Ectodermal cell (in vitro differentiated cells): ENCODE measurements around the gene RBMS1. TPM values are rescaled to one million over a fixed set of nuclear protein-coding genes. Genes with fewer than 3 reads are reported as not detected.

Experiments
- H3K27ac ChIP-seq: 2 replicates; pipeline ENCODE4 v1.7.0; 2013; ENCODE audit warnings: mild to moderate bottlenecking, low read depth, low read length; ENCODE audit not compliant: insufficient read depth, poor library complexity, severe bottlenecking
- H3K27me3 ChIP-seq: 2 replicates; pipeline ENCODE4 v1.7.0; 2013; ENCODE audit warnings: mild to moderate bottlenecking, low read length; ENCODE audit not compliant: insufficient read depth, control insufficient read depth, poor library complexity, severe bottlenecking
- H3K36me3 ChIP-seq: one replicate; pipeline ENCODE4 v1.7.0; 2013; ENCODE audit warnings: low read length; ENCODE audit not compliant: control insufficient read depth, insufficient read depth
- H3K4me1 ChIP-seq: one replicate; pipeline ENCODE4 v1.7.0; 2013; ENCODE audit warnings: low read length; ENCODE audit not compliant: control insufficient read depth, insufficient read depth
- H3K4me3 ChIP-seq: 2 replicates; pipeline ENCODE4 v1.7.0; 2013; ENCODE audit warnings: low read depth, low read length, control low read depth; ENCODE audit not compliant: insufficient read depth
- H3K9me3 ChIP-seq: 2 replicates; pipeline ENCODE4 v1.7.0; 2013; ENCODE audit warnings: mild to moderate bottlenecking, low read length, moderate library complexity; ENCODE audit not compliant: control insufficient read depth
- WGBS, 2 experiments: methylation state at CpG; one replicate each; pipeline ENCODE4 v1.1.7; 2013; ENCODE audit warnings: missing lambda C conversion rate in 2 of 2; 5-methylcytosine and 5-hydroxymethylcytosine counted together
- polyA plus RNA-seq, 4 experiments: library from polyadenylated mRNA; stranded (reverse); fragments of 50-300 nt; gene quantifications; one replicate each; pipeline ENCODE4 v1.2.3, GENCODE V29; 2013

Gene RBMS1, protein sequence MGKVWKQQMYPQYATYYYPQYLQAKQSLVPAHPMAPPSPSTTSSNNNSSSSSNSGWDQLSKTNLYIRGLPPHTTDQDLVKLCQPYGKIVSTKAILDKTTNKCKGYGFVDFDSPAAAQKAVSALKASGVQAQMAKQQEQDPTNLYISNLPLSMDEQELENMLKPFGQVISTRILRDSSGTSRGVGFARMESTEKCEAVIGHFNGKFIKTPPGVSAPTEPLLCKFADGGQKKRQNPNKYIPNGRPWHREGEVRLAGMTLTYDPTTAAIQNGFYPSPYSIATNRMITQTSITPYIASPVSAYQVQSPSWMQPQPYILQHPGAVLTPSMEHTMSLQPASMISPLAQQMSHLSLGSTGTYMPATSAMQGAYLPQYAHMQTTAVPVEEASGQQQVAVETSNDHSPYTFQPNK
- polyA plus RNA-seq (2013, experiment 1 of 4) = 94.2 TPM
- polyA plus RNA-seq (2013, experiment 2 of 4) = 93.8 TPM
- 76.4 TPM for polyA plus RNA-seq (2013, experiment 3 of 4)
- 86.5 TPM for polyA plus RNA-seq (2013, experiment 4 of 4)

DNA sequence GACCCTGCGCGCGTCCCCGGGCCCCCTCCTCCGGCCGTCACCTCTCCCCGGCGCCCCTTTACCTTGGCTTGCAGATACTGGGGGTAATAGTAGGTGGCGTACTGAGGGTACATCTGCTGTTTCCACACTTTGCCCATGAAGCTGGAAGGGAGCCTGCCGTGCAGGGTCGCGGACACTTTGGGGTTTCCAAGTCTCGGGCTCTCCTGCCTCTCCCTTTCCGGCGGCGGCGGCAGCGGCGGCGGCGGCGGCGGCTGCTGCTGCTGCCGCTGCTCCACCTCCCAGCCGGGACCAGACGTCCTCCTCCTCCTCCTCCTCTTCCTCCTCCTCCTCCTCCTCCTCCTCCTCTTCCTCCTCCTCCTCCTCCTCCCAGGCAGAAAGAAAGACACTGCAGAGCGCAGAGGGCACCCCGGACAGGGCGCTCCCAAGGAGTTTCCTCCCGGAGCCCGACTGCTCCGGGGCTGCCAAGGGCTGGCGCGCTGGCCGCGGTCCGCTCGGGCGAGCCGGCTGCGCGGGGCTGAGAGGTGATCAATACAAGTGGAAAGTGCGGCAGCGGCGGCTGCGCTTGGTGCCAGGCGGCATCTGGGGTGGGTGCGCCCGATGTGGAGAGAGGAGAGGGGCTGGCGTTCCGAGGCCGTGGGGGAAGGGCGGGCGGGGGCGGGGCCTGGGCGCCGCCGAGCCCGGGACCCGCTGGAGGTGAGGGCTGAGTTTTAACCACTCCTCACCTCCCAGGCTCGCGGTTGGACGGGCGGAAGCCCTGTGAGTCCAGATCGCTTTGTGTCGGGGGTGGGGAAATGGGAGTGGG, at the start of gene RBMS1:
TSS of gene RBMS1 (minus strand) at position 581 of the 802 bp plus-strand sequence. CDS start at position 137, 444 bp downstream.
- Histone ChIP-seq H3K36me3 (no peaks in the 10 kb centered on the region), H3K27ac (peak within 1 kb of the TSS; percentile 68), H3K4me3 (peak within 1 kb of the TSS; percentile 71), H3K27me3 (peaks cover 6% of the 10 kb centered on the region), H3K4me1 (peaks cover 4% of the 10 kb centered on the region), H3K9me3 (no peaks in the 10 kb centered on the region)
- 0 to 1% methylated on average over 57 to 62 of the region's 66 CpGs for WGBS, 2 experiments

DNA sequence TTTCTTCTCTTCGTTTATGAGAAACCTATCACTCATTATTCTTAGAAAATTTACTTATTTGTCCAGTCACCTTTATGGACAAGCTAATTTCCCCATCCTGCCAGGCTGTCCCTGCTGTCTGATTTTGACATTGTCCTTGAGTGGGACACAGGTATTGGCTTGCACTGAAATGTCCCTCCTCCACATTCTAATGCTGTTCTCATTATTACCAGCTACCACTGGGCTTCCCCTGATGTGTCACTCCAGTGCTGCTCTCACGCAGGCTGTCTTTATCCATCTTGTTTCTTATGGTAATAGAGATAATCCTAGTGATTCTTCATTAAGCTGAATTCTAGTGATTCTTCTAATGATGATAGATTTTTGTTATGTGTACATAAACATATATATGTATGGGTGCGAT, 48.1 kb upstream of the RBMS1 start:
- Histone ChIP-seq H3K36me3 (no peaks in the 10 kb centered on the region), H3K9me3 (no peaks in the 10 kb centered on the region), H3K27ac (no peak overlapping the region), H3K27me3 (no peaks in the 10 kb centered on the region), H3K4me1 (no peaks in the 10 kb centered on the region), H3K4me3 (no peak overlapping the region)
- 75 to 91% methylated on average over 1 to 2 of the region's 3 CpGs for WGBS, 2 experiments

DNA sequence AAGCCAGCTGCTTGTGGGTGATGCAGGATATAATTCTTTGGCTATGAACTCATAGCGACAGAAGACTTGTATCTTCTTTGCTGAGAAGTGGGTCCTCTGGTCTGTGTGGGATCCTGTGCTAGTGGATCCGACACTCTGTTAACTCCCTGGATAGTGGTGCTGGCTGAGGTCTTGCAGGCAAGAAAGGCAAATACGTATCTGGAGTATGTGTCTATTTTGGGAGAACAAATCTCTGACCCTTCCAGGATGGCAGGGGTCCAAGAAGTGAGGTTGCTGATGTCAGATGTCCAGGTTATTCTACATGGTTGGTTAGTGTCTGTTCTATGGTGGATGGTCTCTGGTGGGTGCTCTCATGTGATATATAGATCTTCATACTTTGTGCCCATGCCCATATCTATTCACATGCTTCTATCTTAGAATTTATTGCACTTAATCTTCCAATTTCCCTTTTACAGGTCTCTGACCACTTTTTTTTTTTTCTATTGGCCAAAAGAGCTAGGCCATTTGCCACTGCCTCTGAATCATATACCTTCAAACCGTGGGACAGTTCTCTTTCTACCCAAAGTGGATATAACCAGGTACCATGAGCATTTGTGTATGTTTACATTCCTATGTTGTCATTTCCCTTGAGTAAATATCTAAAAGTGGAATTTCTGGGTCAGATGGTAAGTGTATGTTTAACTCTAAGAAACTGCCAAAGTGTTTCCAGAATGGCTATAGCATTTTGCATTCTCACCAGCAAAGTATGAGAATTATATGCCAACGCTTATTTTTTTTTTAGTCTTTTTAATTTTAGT, 45.1 kb upstream of the RBMS1 start:
- Histone ChIP-seq H3K4me3 (no peak overlapping the region), H3K27ac (no peak overlapping the region), H3K27me3 (no peaks in the 10 kb centered on the region), H3K9me3 (no peaks in the 10 kb centered on the region), H3K36me3 (no peaks in the 10 kb centered on the region), H3K4me1 (no peaks in the 10 kb centered on the region)
- 94 to 96% methylated on average over 4 of the region's 5 CpGs for WGBS, 2 experiments

DNA sequence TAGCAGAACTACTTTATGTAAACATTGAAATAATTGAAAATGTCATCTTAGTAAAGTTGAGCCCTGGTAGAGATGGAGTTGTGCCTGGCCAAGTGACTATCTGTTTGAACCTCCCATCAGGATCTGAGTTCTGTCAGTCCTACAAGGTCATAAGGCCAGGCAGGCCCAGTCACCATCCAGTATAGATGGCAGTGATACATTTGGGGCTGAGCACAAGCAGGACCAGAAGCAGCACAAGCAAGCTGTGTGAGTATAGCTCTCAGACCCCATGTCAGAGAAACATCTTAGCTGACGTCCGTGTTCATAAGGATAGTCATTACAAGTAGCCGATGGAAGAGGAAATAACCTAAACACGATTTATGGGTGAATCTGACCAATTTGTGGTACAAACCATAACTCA, 44.5 kb upstream of the RBMS1 start:
- H3K27me3 ChIP-seq = no peaks in the 10 kb centered on the region
- H3K4me3 ChIP-seq = no peak overlapping the region
- 95 to 96% methylated on average over 4 of the region's 4 CpGs for WGBS, 2 experiments

DNA sequence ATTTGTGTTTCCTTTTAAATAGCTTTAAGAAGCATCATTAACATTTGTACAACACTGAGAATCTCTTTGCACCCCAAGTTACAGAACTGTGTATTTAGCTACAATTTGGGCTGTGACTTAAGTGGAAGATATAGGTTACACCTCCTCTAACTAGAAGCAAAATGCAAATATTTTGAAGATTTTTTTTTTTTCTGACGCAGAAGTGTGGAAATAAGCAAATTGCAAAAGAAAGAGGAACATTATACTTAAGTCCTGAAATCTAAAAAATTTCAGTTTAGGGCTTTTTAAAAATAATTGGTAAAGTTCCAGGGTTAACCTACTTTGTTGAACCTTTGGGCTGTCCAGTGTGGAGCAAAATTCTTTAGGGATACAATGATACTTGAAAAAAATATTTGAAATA, 41.4 kb upstream of the RBMS1 start:
- H3K4me1 ChIP-seq = no peaks in the 10 kb centered on the region
- no peak overlapping the region for H3K27ac ChIP-seq
- 100% methylated on average over 1 of the region's 1 CpG; no CpG with 5 or more reads in 1 of the 2 experiments for WGBS, 2 experiments
- no peaks in the 10 kb centered on the region for H3K36me3 ChIP-seq
- H3K4me3 ChIP-seq = no peak overlapping the region
- H3K27me3 ChIP-seq = no peaks in the 10 kb centered on the region
- H3K9me3 ChIP-seq = no peaks in the 10 kb centered on the region

More for the DNA sequence above, 44.5 kb upstream of the RBMS1 start:
- Histone ChIP-seq H3K27ac (no peak overlapping the region), H3K4me1 (no peaks in the 10 kb centered on the region), H3K9me3 (no peaks in the 10 kb centered on the region), H3K36me3 (no peaks in the 10 kb centered on the region)

DNA sequence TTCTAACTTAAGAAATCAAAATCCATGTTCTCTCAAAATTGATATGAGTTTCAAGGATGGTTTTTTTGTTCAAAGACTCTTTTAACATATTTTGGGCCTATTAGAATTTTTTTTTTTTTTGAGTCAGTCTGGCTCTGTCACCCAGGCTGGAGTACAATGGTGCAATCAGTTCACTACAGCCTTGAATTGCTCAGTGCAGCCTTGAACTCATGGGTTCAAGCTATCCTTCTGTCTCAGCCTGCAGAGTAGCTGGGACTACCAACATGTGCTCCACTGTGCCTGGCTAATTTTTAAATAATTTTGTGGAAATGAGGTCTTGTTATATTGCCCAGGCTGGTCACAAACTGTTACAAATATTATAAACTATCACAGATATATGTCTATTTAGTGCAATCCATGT, 40.6 kb upstream of the RBMS1 start:
- Histone ChIP-seq H3K4me1 (no peaks in the 10 kb centered on the region), H3K27ac (no peak overlapping the region), H3K4me3 (no peak overlapping the region), H3K27me3 (no peaks in the 10 kb centered on the region), H3K36me3 (no peaks in the 10 kb centered on the region), H3K9me3 (no peaks in the 10 kb centered on the region)

DNA sequence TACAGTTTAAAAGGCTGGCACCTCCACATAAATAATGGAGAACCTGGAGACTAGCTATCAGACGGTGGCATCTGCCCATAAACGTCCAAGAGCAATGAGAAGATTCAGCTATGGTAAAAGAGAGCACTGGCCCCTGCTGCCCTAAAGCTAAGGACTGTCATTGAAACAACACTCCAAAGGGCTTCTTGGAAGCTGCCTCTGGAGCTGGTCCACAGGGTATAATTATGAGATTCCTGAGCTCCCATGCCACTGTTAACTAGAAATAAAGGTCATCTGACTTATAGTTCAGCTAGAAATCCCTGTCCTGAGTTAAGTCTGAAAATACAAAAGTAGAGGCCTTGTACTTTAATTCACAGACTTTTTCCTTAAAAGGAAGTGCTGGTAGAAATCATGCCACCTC, 39.9 kb upstream of the RBMS1 start:
- WGBS, 2 experiments = 88 to 90% methylated on average over 2 of the region's 2 CpGs
- no peaks in the 10 kb centered on the region for H3K36me3 ChIP-seq
- no peak overlapping the region for H3K27ac ChIP-seq
- H3K4me1 ChIP-seq = no peaks in the 10 kb centered on the region
- H3K4me3 ChIP-seq = no peak overlapping the region
- H3K9me3 ChIP-seq = no peaks in the 10 kb centered on the region
- no peaks in the 10 kb centered on the region for H3K27me3 ChIP-seq

DNA sequence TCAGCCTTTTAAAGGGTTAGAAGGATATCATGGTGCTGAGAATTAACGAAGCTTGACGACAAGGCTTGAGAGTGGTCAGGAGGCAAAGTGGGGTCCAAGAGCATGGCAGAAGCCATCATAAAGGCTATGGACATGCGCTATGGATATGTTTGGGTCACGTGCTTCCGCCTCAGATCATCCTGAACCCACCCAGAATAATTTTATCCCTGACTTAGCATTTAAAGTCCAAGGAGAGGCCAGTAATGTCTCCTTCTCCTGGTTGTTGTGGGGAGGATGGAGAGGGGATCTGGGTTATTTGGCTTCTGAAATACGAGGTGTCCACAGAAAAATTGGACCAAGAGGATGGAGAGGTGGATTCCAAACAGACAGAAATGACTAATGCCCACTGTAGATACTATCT, 38.8 kb upstream of the RBMS1 start:
- Histone ChIP-seq H3K9me3 (no peaks in the 10 kb centered on the region), H3K4me3 (no peak overlapping the region), H3K4me1 (no peaks in the 10 kb centered on the region), H3K36me3 (no peaks in the 10 kb centered on the region), H3K27me3 (no peaks in the 10 kb centered on the region), H3K27ac (no peak overlapping the region)
- WGBS, 2 experiments = 94 to 98% methylated on average over 5 to 6 of the region's 6 CpGs

DNA sequence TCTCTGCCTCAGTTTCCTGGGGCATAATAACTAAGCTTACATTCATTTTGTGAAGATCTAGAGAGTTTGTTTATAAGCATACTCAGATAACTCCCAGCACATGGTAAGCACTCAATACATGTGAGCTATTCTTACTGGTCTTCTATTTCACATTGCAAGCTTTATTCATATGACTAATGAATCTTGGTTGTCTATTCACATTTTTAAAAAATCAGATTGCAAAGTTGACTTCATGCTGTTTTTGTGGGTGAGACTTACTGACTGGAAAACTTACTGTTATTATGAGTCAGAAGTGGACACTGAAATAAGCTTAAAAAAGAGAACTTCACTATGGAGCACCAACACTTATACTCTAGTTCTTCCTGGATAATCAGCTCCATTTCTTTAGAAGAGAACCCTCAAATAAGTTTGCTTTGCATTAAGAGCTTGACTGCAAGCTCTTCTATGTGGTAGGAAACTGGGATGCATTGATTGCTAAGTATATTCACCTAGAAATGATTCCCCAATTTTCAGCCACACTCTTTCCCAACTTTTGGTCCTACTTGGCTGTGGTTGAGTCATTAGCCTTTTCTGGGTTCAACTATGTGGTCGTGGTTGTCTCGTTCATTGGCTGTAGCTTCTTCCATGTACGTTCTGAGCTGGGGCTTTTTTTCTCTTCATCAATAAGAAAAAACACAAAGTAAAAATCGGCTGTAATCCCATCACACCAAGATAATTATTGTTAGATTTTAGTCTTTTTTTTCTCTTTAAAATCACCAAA, 29.5 kb upstream of the RBMS1 start:
- Histone ChIP-seq H3K4me1 (no peaks in the 10 kb centered on the region), H3K9me3 (no peaks in the 10 kb centered on the region), H3K4me3 (no peak overlapping the region), H3K27me3 (no peaks in the 10 kb centered on the region), H3K36me3 (no peaks in the 10 kb centered on the region), H3K27ac (no peak overlapping the region)
- WGBS, 2 experiments = 90 to 100% methylated on average over 4 of the region's 4 CpGs
